BE2C (cell line): Measurements from ENCODE around the gene VNN1. TPM values are rescaled to one million over a fixed set of nuclear protein-coding genes. Genes with fewer than 3 reads are reported as not detected.

ENCODE experiments used
- DNase-seq: peaks from one replicate; pipeline ENCODE4 v3.0.0-alpha.2; 2020
- H3K27me3 ChIP-seq: fragments of 250-450 bp; sonication (Bioruptor Pico); 2 replicates; pipeline ENCODE4 v1.5.1; 2020; ENCODE audit warnings: mild to moderate bottlenecking
- H3K36me3 ChIP-seq: fragments of 250-450 bp; sonication (Bioruptor Pico); 2 replicates; pipeline ENCODE4 v1.5.1; 2020; ENCODE audit warnings: mild to moderate bottlenecking
- H3K4me1 ChIP-seq: fragments of 250-450 bp; sonication (Bioruptor Pico); 2 replicates; pipeline ENCODE4 v1.5.1; 2020
- H3K4me3 ChIP-seq: 2 replicates; pipeline ENCODE4 v1.5.1; 2011; ENCODE audit warnings: low read depth, low read length
- H3K9me3 ChIP-seq: fragments of 250-450 bp; sonication (Bioruptor Pico); 2 replicates; pipeline ENCODE4 v1.5.1; 2020
- CTCF ChIP-seq: IDR thresholded peaks from 2 replicates; pipeline ENCODE4 v1.5.1; 2012; ENCODE audit warnings: mild to moderate bottlenecking, low read depth, low read length
- polyA plus RNA-seq: library from polyadenylated mRNA; unstranded; fragments of >200 nt; gene quantifications from one replicate; pipeline ENCODE4 v1.2.1, GENCODE V29; 2012; ENCODE audit warnings: low read depth, missing spikeins; ENCODE audit not compliant: insufficient read length, insufficient read depth

The VNN1 gene
- not detected for polyA plus RNA-seq

GRCh38 chr6:132713352-132714134, at the start of gene VNN1:
Gene VNN1 (minus strand): TSS chr6:132714055. CDS start chr6:132714035, 20 bp downstream.
- no peak for TF ChIP-seq CTCF

GRCh38 chr6:132763269-132763668, 49.4 kb upstream of the VNN1 start:
- H3K4me3 ChIP-seq, result no peak overlapping the region
- no peaks in the 10 kb centered on the region for H3K9me3 ChIP-seq
- DNase-seq, result no peak
- peaks cover 5% of the 10 kb centered on the region; the same call in 1 of the 2 replicates for H3K27me3 ChIP-seq
- H3K4me1 ChIP-seq, result no peaks in the 10 kb centered on the region
- no peaks in the 10 kb centered on the region for H3K36me3 ChIP-seq
- TF ChIP-seq CTCF, result no peak

More at GRCh38 chr6:132713352-132714134, at the start of gene VNN1:
- no peak for DNase-seq
- H3K36me3 ChIP-seq, result no peaks in the 10 kb centered on the region
- H3K4me1 ChIP-seq, result no peaks in the 10 kb centered on the region
- peaks cover 2% of the 10 kb centered on the region; the same call in 1 of the 2 replicates for H3K27me3 ChIP-seq
- no peak within 1 kb of the TSS for H3K4me3 ChIP-seq
- H3K9me3 ChIP-seq, result no peaks in the 10 kb centered on the region

GRCh38 chr6:132760256-132760655, 46.4 kb upstream of the VNN1 start:
- H3K4me1 ChIP-seq, result no peaks in the 10 kb centered on the region
- H3K27me3 ChIP-seq, result peaks cover 9% of the 10 kb centered on the region
- H3K4me3 ChIP-seq, result no peak overlapping the region
- H3K9me3 ChIP-seq, result no peaks in the 10 kb centered on the region
- no peaks in the 10 kb centered on the region for H3K36me3 ChIP-seq
- no peak for TF ChIP-seq CTCF
- no peak for DNase-seq

GRCh38 chr6:132758689-132759088, 44.8 kb upstream of the VNN1 start:
- Histone ChIP-seq H3K4me1 (no peaks in the 10 kb centered on the region), H3K9me3 (no peaks in the 10 kb centered on the region), H3K4me3 (no peak overlapping the region), H3K36me3 (no peaks in the 10 kb centered on the region), H3K27me3 (peaks cover 19% of the 10 kb centered on the region)
- TF ChIP-seq CTCF, result no peak
- no peak for DNase-seq

- Histone ChIP-seq H3K4me3 (no peak overlapping the region), H3K27me3 (peaks cover 30% of the 10 kb centered on the region), H3K4me1 (no peaks in the 10 kb centered on the region), H3K36me3 (no peaks in the 10 kb centered on the region), H3K9me3 (no peaks in the 10 kb centered on the region)
- no peak for TF ChIP-seq CTCF
- no peak for DNase-seq
Observed at GRCh38 chr6:132752255-132752654, 38.4 kb upstream of the VNN1 start.

- Histone ChIP-seq H3K9me3 (no peaks in the 10 kb centered on the region), H3K4me1 (no peaks in the 10 kb centered on the region), H3K27me3 (peaks cover 30% of the 10 kb centered on the region), H3K36me3 (no peaks in the 10 kb centered on the region), H3K4me3 (no peak overlapping the region)
- no peak for DNase-seq
- no peak for TF ChIP-seq CTCF
Observed at GRCh38 chr6:132751828-132752227, 38.0 kb upstream of the VNN1 start.
